Skeletal muscle tissue (tissue), 4 donors: Measurements from ENCODE around the gene ZWINT. TPM values are rescaled to one million over a fixed set of nuclear protein-coding genes. Genes with fewer than 3 reads are reported as not detected.

Experiments used
- H3K27ac ChIP-seq: one replicate; pipeline ENCODE4 v1.7.0; 2013; ENCODE audit warnings: mild to moderate bottlenecking, low read depth, low read length, inconsistent platforms
- H3K27me3 ChIP-seq, 3 donors: one replicate each; pipeline ENCODE4 v1.7.0; 2013; ENCODE audit warnings: low read length in 3 of 3; ENCODE audit not compliant: control insufficient read depth in 3 of 3, insufficient read depth in 3 of 3
- H3K36me3 ChIP-seq, 3 donors: one replicate each; pipeline ENCODE4 v1.7.0; 2013; ENCODE audit warnings: low read length in 3 of 3; ENCODE audit not compliant: control insufficient read depth in 3 of 3, insufficient read depth in 3 of 3
- H3K4me1 ChIP-seq, 3 donors: one replicate each; pipeline ENCODE4 v1.7.0; 2013; ENCODE audit warnings: low read length in 3 of 3, mild to moderate bottlenecking in 3 of 3; ENCODE audit not compliant: control insufficient read depth in 3 of 3, insufficient read depth in 3 of 3
- H3K4me3 ChIP-seq, 3 donors: one replicate each; pipeline ENCODE4 v1.7.0; 2013; ENCODE audit warnings: low read length in 3 of 3
- H3K9ac ChIP-seq, 3 donors: one replicate each; pipeline ENCODE4 v1.7.0; 2013; ENCODE audit warnings: low read length in 3 of 3, mild to moderate bottlenecking in 3 of 3, moderate library complexity in 2 of 3, low read depth in 1 of 3
- H3K9me3 ChIP-seq, 3 donors: one replicate each; pipeline ENCODE4 v1.7.0; 2013; ENCODE audit warnings: low read length in 3 of 3; ENCODE audit not compliant: control insufficient read depth in 3 of 3
- total RNA-seq: library from RNA; depleted of rRNA; stranded (reverse); fragments of >200 nt; gene quantifications from one replicate; pipeline ENCODE4 v1.2.3, GENCODE V29; 2014
- donor health status: Osteomylitis.

The ZWINT gene
- total RNA-seq, 1 donor from 2014 or later = 10.4 TPM

DNA sequence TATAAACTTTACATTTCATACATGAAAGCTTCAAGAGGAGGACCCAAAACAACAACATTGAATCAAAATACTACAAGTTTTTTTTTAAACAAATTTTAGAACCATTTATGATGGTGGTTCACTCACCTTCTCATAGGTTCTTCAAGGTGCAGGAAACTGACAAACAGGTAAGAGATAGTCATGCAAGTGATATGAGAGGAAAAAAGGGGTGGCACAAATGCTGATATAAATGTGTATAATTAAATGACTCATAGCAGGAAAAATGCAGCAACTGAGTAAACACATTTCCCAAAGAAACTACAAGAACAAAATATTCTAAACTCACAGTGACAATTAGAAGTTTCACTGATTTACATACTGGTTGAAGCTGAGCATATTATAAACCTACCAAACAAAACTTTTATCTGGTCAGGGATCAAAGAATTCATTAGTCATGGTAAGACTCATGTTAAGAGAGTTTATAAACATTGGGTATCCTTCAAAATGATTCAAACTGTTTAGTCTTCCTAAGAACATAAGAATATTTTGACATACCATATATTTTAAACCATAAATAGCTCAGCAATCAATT, 14.1 kb downstream of the ZWINT start:
- Histone ChIP-seq H3K9me3 (no peaks in the 10 kb centered on the region), H3K27ac (no peak overlapping the region), H3K36me3 (no peaks in the 10 kb centered on the region)

GRCh38 chr10:56341612-56342011, 19.4 kb downstream of the ZWINT start:
- no peak overlapping the region for H3K9ac ChIP-seq
- no peak overlapping the region for H3K27ac ChIP-seq
- H3K4me1 ChIP-seq = no peaks in the 10 kb centered on the region
- H3K27me3 ChIP-seq = no peaks in the 10 kb centered on the region
- no peaks in the 10 kb centered on the region for H3K36me3 ChIP-seq
- no peak overlapping the region for H3K4me3 ChIP-seq
- peaks cover 0 to 5% (median 0%) of the 10 kb centered on the region in 3 donors for H3K9me3 ChIP-seq

More for the DNA sequence above, 14.1 kb downstream of the ZWINT start:
- no peaks in the 10 kb centered on the region for H3K27me3 ChIP-seq
- H3K9ac ChIP-seq = no peak overlapping the region
- no peaks in the 10 kb centered on the region for H3K4me1 ChIP-seq
- H3K4me3 ChIP-seq = no peak overlapping the region

GRCh38 chr10:56329961-56330360, 31.1 kb downstream of the ZWINT start:
- H3K4me1 ChIP-seq = no peaks in the 10 kb centered on the region
- no peaks in the 10 kb centered on the region for H3K27me3 ChIP-seq
- H3K4me3 ChIP-seq = no peak overlapping the region
- H3K9me3 ChIP-seq = no peaks in the 10 kb centered on the region
- H3K27ac ChIP-seq = no peak overlapping the region
- H3K36me3 ChIP-seq = no peaks in the 10 kb centered on the region
- H3K9ac ChIP-seq = no peak overlapping the region

- no peak overlapping the region for H3K27ac ChIP-seq
- H3K4me3 ChIP-seq = no peak overlapping the region
- no peaks in the 10 kb centered on the region for H3K4me1 ChIP-seq
- H3K27me3 ChIP-seq = no peaks in the 10 kb centered on the region
- no peak overlapping the region for H3K9ac ChIP-seq
- H3K9me3 ChIP-seq = no peaks in the 10 kb centered on the region
- no peaks in the 10 kb centered on the region for H3K36me3 ChIP-seq
Measured at GRCh38 chr10:56327118-56327517, 33.9 kb downstream of the ZWINT start.

DNA sequence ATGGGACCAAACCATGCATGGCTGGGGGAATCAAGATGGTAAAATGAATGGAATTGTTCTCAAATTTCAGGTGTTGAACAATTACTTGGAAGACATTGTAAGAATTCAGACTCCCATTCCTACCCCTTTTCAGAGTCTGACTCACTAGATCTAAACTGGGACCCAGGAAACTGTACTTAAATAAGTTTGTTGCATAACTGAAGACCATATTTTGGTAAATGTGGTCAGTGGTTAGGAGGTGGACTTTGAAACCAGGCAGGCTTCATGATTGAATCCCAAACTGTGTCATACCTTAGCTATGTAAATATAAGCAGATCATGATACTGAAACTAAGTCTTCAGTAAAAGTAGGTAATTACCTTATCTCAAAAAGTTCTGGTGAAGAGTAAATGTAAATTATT, 41.7 kb downstream of the ZWINT start:
- Histone ChIP-seq H3K9me3 (peaks cover 0 to 6% (median 0%) of the 10 kb centered on the region in 3 donors), H3K36me3 (no peaks in the 10 kb centered on the region), H3K4me3 (no peak overlapping the region), H3K9ac (no peak overlapping the region), H3K27ac (no peak overlapping the region), H3K4me1 (no peaks in the 10 kb centered on the region), H3K27me3 (no peaks in the 10 kb centered on the region)

DNA sequence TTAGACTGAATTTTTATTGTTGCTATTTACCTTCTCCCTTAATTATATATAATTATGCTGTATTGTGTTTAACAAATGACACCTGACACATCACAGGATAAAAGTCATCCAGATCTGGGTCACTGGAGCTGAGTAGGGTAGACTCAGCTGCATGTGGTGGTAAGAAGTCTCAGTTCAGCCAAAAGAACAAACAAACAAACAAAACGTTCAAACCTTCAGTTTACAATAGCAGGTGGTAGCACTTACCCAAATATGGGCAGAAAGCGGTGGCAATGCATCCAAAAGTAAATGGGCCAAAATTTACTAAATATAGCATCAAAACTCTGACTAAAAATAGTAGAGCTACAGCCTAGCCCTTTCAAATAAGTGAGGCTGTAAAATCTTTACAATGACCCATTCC, 42.2 kb downstream of the ZWINT start:
- no peak overlapping the region for H3K27ac ChIP-seq
- no peaks in the 10 kb centered on the region for H3K36me3 ChIP-seq
- no peaks in the 10 kb centered on the region for H3K4me1 ChIP-seq
- H3K9ac ChIP-seq = no peak overlapping the region
- peaks cover 0 to 6% (median 0%) of the 10 kb centered on the region in 3 donors for H3K9me3 ChIP-seq
- H3K27me3 ChIP-seq = no peaks in the 10 kb centered on the region
- no peak overlapping the region for H3K4me3 ChIP-seq

GRCh38 chr10:56317603-56318002, 43.5 kb downstream of the ZWINT start:
- H3K9me3 ChIP-seq = peaks cover 0 to 6% (median 0%) of the 10 kb centered on the region in 3 donors
- no peaks in the 10 kb centered on the region for H3K27me3 ChIP-seq
- no peaks in the 10 kb centered on the region for H3K36me3 ChIP-seq
- no peak overlapping the region for H3K4me3 ChIP-seq
- no peak overlapping the region for H3K9ac ChIP-seq
- no peak overlapping the region for H3K27ac ChIP-seq
- H3K4me1 ChIP-seq = no peaks in the 10 kb centered on the region

DNA sequence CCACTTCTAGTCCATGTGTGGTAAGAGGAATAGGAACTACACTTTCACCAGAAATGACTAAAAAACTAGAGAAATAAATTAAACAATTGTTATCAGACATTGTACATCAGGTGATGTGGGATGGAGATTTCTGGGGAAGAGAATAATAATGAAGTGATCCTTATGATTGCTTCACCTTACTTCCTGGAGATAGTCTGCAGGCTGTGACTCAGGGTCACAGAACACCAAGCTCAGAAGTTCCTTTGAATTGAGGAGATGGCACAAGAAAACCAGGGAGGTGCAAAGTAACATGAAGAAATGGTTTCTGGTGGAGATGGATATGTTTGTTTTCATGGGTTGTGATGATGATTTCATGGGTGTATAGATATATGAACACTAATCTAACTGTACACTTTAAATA, 44.5 kb downstream of the ZWINT start:
- Histone ChIP-seq H3K27me3 (no peaks in the 10 kb centered on the region), H3K4me1 (no peaks in the 10 kb centered on the region), H3K27ac (no peak overlapping the region), H3K9me3 (peaks cover 0 to 6% (median 0%) of the 10 kb centered on the region in 3 donors), H3K36me3 (no peaks in the 10 kb centered on the region), H3K4me3 (no peak overlapping the region), H3K9ac (no peak overlapping the region)
